ENCODE measurements around the gene PTPRQ. TPM values are rescaled to one million over a fixed set of nuclear protein-coding genes. Genes with fewer than 3 reads are reported as not detected.

The PTPRQ gene
- total RNA-seq, 1 experiment from 2014 or later: not detected

DNA sequence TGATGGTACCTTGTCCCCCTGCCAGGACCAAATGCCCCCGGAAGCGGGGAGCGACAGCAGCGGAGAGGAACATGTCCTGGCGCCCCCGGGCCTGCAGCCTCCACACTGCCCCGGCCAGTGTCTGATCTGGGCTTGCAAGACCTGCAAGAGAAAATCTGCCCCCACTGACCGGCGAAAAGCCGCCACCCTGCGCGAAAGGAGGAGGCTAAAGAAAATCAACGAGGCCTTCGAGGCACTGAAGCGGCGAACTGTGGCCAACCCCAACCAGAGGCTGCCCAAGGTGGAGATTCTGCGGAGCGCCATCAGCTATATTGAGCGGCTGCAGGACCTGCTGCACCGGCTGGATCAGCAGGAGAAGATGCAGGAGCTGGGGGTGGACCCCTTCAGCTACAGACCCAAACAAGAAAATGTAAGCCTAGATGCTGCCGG is 263.8 kb downstream of the PTPRQ start:
- ATAC-seq (no peak), DNase-seq (ENCODE audit: low read depth, low spot score) (no peak)
- no TSS peak for BruUV-seq (replicated peaks)
- no peaks in the 10 kb centered on the region for H3K36me3 ChIP-seq (ENCODE audit: control insufficient read depth, insufficient read depth, low read length)
- no peaks in the 10 kb centered on the region for H3K9me3 ChIP-seq (ENCODE audit: control insufficient read depth, insufficient read depth, low read depth, low read length)
- intact Hi-C loops (cut with micrococcal nuclease; ENCODE audit: unreplicated experiment) (no loop called here), in situ Hi-C loops (cut with HindIII; ENCODE audit: low pct_unique_long_range_greater_than_20kb, low sequenced_read_pairs) (no loop called here)
- CTCF ChIA-PET: no interaction called here
- POLR2A ChIA-PET: no interaction called here
- no peak overlapping the region for H3K27ac ChIP-seq (ENCODE audit: low read length)
- H3K4me3 ChIP-seq (ENCODE audit: low read depth in 2 of 2, low read length in 2 of 2): no peak overlapping the region
- TF ChIP-seq TCF7L2 (IDR thresholded peaks at IDR 0.05; ENCODE audit: low read depth, low read length) (no peak), POLR2AphosphoS5 (IDR thresholded peaks at IDR 0.05; ENCODE audit: low read depth, low read length) (no peak), SIN3A (IDR thresholded peaks at IDR 0.05; ENCODE audit: borderline replicate concordance, insufficient read depth, low read depth, low read length) (no peak)
- TF ChIP-seq, protein P1, sequence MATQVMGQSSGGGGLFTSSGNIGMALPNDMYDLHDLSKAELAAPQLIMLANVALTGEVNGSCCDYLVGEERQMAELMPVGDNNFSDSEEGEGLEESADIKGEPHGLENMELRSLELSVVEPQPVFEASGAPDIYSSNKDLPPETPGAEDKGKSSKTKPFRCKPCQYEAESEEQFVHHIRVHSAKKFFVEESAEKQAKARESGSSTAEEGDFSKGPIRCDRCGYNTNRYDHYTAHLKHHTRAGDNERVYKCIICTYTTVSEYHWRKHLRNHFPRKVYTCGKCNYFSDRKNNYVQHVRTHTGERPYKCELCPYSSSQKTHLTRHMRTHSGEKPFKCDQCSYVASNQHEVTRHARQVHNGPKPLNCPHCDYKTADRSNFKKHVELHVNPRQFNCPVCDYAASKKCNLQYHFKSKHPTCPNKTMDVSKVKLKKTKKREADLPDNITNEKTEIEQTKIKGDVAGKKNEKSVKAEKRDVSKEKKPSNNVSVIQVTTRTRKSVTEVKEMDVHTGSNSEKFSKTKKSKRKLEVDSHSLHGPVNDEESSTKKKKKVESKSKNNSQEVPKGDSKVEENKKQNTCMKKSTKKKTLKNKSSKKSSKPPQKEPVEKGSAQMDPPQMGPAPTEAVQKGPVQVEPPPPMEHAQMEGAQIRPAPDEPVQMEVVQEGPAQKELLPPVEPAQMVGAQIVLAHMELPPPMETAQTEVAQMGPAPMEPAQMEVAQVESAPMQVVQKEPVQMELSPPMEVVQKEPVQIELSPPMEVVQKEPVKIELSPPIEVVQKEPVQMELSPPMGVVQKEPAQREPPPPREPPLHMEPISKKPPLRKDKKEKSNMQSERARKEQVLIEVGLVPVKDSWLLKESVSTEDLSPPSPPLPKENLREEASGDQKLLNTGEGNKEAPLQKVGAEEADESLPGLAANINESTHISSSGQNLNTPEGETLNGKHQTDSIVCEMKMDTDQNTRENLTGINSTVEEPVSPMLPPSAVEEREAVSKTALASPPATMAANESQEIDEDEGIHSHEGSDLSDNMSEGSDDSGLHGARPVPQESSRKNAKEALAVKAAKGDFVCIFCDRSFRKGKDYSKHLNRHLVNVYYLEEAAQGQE (IDR thresholded peaks at IDR 0.05; ENCODE audit: insufficient read depth in 1 of 2, low read depth in 2 of 2, low read length in 1 of 2): no peak
- no peaks in the 10 kb centered on the region for H3K4me1 ChIP-seq (ENCODE audit: control insufficient read depth, insufficient read depth, low read length)
- no peaks in the 10 kb centered on the region for H3K27me3 ChIP-seq (ENCODE audit: control insufficient read depth, insufficient read depth, low read length)

DNA sequence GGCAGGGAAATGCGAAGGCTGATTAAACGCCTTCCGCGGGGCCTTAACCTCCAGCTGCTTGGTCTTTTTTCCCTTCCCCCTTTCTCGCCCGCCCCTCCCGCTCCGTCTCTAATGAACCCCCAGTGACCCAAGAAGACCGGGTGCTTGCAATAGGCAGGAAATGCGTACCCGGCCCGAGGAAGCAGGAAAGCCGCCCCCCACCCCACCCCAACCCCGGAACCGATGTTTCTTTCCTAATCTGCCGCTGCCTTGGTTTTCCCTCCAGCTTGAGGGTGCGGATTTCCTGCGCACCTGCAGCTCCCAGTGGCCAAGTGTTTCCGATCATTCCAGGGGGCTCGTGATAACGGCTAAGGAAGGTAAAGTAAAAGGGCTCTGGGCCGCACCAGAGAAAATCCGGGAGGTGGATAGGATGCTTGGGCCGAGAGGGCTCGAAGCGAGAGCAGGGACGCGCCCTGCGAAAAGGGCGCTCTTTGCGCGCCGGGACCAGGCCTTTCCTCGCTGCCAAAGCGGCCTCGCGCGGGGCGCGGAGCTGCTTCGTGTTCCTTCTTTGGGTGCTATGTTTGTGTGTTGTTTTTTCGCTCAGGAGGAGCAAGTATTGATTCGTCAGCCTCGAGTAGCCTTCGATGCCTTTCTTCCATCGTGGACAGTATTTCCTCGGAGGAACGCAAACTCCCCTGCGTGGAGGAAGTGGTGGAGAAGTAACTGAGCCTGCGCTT is 264.4 kb downstream of the PTPRQ start:
- CTCF ChIA-PET: no interaction called here
- POLR2A ChIA-PET: no interaction called here
- Histone ChIP-seq H3K4me1 (ENCODE audit: control insufficient read depth, insufficient read depth, low read length) (no peaks in the 10 kb centered on the region), H3K27ac (ENCODE audit: low read length) (no peak overlapping the region), H3K4me3 (ENCODE audit: low read depth in 2 of 2, low read length in 2 of 2) (no peak overlapping the region), H3K27me3 (ENCODE audit: control insufficient read depth, insufficient read depth, low read length) (no peaks in the 10 kb centered on the region), H3K9me3 (ENCODE audit: control insufficient read depth, insufficient read depth, low read depth, low read length) (no peaks in the 10 kb centered on the region), H3K36me3 (ENCODE audit: control insufficient read depth, insufficient read depth, low read length) (no peaks in the 10 kb centered on the region)
- no peak for ATAC-seq
- no TSS peak for BruUV-seq (replicated peaks)
- TF ChIP-seq TCF7L2 (IDR thresholded peaks at IDR 0.05; ENCODE audit: low read depth, low read length) (no peak), SIN3A (IDR thresholded peaks at IDR 0.05; ENCODE audit: borderline replicate concordance, insufficient read depth, low read depth, low read length) (no peak)
- TF ChIP-seq, protein P2, sequence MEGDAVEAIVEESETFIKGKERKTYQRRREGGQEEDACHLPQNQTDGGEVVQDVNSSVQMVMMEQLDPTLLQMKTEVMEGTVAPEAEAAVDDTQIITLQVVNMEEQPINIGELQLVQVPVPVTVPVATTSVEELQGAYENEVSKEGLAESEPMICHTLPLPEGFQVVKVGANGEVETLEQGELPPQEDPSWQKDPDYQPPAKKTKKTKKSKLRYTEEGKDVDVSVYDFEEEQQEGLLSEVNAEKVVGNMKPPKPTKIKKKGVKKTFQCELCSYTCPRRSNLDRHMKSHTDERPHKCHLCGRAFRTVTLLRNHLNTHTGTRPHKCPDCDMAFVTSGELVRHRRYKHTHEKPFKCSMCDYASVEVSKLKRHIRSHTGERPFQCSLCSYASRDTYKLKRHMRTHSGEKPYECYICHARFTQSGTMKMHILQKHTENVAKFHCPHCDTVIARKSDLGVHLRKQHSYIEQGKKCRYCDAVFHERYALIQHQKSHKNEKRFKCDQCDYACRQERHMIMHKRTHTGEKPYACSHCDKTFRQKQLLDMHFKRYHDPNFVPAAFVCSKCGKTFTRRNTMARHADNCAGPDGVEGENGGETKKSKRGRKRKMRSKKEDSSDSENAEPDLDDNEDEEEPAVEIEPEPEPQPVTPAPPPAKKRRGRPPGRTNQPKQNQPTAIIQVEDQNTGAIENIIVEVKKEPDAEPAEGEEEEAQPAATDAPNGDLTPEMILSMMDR (IDR thresholded peaks at IDR 0.05): no peak
- in situ Hi-C loops (cut with HindIII; ENCODE audit: low pct_unique_long_range_greater_than_20kb, low sequenced_read_pairs) (no loop called here), intact Hi-C loops (cut with micrococcal nuclease; ENCODE audit: unreplicated experiment) (no loop called here)
- no peak for DNase-seq (ENCODE audit: low read depth, low spot score)

DNA sequence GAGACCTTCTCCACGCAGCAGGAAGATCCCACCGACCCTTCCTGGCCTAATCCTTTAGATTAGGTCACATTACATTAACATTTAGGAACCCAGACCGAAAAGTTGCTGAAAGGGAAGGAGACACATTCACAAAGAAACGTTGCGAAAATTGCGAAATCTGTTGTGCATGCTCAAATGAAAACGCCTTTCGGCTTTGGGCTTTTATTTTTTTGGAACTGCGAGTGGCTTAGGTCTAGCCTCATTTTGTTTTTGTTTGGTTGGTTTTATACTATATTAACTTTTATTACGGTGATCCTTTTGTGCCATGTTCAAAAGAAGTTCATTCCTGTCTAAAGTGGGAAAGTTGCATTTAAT is 264.9 kb downstream of the PTPRQ start:
- Histone ChIP-seq H3K9me3 (ENCODE audit: control insufficient read depth, insufficient read depth, low read depth, low read length) (no peaks in the 10 kb centered on the region), H3K4me3 (ENCODE audit: low read depth in 2 of 2, low read length in 2 of 2) (no peak overlapping the region), H3K27me3 (ENCODE audit: control insufficient read depth, insufficient read depth, low read length) (no peaks in the 10 kb centered on the region), H3K4me1 (ENCODE audit: control insufficient read depth, insufficient read depth, low read length) (no peaks in the 10 kb centered on the region), H3K27ac (ENCODE audit: low read length) (no peak overlapping the region), H3K36me3 (ENCODE audit: control insufficient read depth, insufficient read depth, low read length) (no peaks in the 10 kb centered on the region)
- intact Hi-C loops (cut with micrococcal nuclease; ENCODE audit: unreplicated experiment) (no loop called here), in situ Hi-C loops (cut with HindIII; ENCODE audit: low pct_unique_long_range_greater_than_20kb, low sequenced_read_pairs) (no loop called here)
- no peak for ATAC-seq
- DNase-seq (ENCODE audit: low read depth, low spot score): no peak
- POLR2A ChIA-PET: no interaction called here
- CTCF ChIA-PET: no interaction called here
- TF ChIP-seq, protein P1 (IDR thresholded peaks at IDR 0.05; ENCODE audit: insufficient read depth in 1 of 2, low read depth in 2 of 2, low read length in 1 of 2): no peak
- no peak for TF ChIP-seq POLR2AphosphoS5 (IDR thresholded peaks at IDR 0.05; ENCODE audit: low read depth, low read length)
- TF ChIP-seq TCF7L2 (IDR thresholded peaks at IDR 0.05; ENCODE audit: low read depth, low read length): no peak
- TF ChIP-seq, protein P2 (IDR thresholded peaks at IDR 0.05): no peak
- TF ChIP-seq SIN3A (IDR thresholded peaks at IDR 0.05; ENCODE audit: borderline replicate concordance, insufficient read depth, low read depth, low read length): no peak
- BruUV-seq (replicated peaks): no TSS peak

All from Panc1 (cell line).